Keratinocyte (primary cell): ENCODE data around the gene ITPK1. TPM values are rescaled to one million over a fixed set of nuclear protein-coding genes. Genes with fewer than 3 reads are reported as not detected.

Experiments
- DNase-seq: peaks from one replicate; pipeline ENCODE4 v3.0.0-alpha.2; 2011; ENCODE audit warnings: low read depth, missing footprints, low spot score
- FAIRE-seq: peaks from 2 replicates; lab custom pipeline; 2011; peaks lifted over from hg19 to GRCh38; lab: Jason Lieb, UNC
- H2AFZ ChIP-seq: 2 replicates; pipeline ENCODE4 v1.6.0; 2012; ENCODE audit warnings: low read length, control low read depth, inconsistent platforms; ENCODE audit not compliant: control insufficient read depth
- H3K27ac ChIP-seq: 2 replicates; pipeline ENCODE4 v1.5.1; 2011; ENCODE audit warnings: low read length; ENCODE audit not compliant: control insufficient read depth, insufficient read depth
- H3K27me3 ChIP-seq: 3 replicates; pipeline ENCODE4 v1.6.0; 2011; ENCODE audit warnings: low read length; ENCODE audit not compliant: control insufficient read depth, insufficient read depth; ENCODE audit errors: extremely low read depth
- H3K36me3 ChIP-seq, 2 experiments: 2 replicates in 1 of 2; 3 replicates in 1 of 2; pipeline ENCODE4 v1.5.1; 2011; ENCODE audit warnings: low read length in 2 of 2, mild to moderate bottlenecking in 1 of 2; ENCODE audit not compliant: control insufficient read depth in 2 of 2, insufficient read depth in 2 of 2; ENCODE audit errors: extremely low read depth in 1 of 2
- H3K4me1 ChIP-seq: 3 replicates; pipeline ENCODE4 v1.5.1; 2011; ENCODE audit warnings: low read length; ENCODE audit not compliant: control insufficient read depth, insufficient read depth; ENCODE audit errors: extremely low read depth
- H3K4me2 ChIP-seq: 3 replicates; pipeline ENCODE4 v1.6.0; 2011; ENCODE audit warnings: low read depth, low read length; ENCODE audit not compliant: control insufficient read depth, insufficient read depth; ENCODE audit errors: extremely low read depth
- H3K4me3 ChIP-seq, 3 experiments: fragments of 200-600 bp in 1 of 3; sonication (generic) in 1 of 3; 2 replicates in 2 of 3; 3 replicates in 1 of 3; pipeline ENCODE4 v1.5.1; 2011 to 2016; ENCODE audit warnings: low read length in 3 of 3, mild to moderate bottlenecking in 3 of 3, control low read depth in 2 of 3, inconsistent platforms in 1 of 3, low read depth in 1 of 3, mixed read lengths in 1 of 3, mixed run types in 1 of 3, moderate library complexity in 1 of 3; ENCODE audit not compliant: control insufficient read depth in 2 of 3, insufficient read depth in 2 of 3; ENCODE audit errors: extremely low read depth in 1 of 3
- H3K79me2 ChIP-seq: 2 replicates; pipeline ENCODE4 v1.6.0; 2012; ENCODE audit warnings: low read length; ENCODE audit not compliant: control insufficient read depth, insufficient read depth
- H3K9ac ChIP-seq: 3 replicates; pipeline ENCODE4 v1.6.0; 2011; ENCODE audit warnings: low read length; ENCODE audit not compliant: control insufficient read depth, insufficient read depth; ENCODE audit errors: extremely low read depth
- H3K9me1 ChIP-seq: 3 replicates; pipeline ENCODE4 v1.6.0; 2011; ENCODE audit warnings: low read length; ENCODE audit not compliant: control insufficient read depth, insufficient read depth; ENCODE audit errors: extremely low read depth
- H3K9me3 ChIP-seq: 2 replicates; pipeline ENCODE4 v1.5.1; 2012; ENCODE audit warnings: low read depth, low read length; ENCODE audit not compliant: control insufficient read depth
- H4K20me1 ChIP-seq: 3 replicates; pipeline ENCODE4 v1.6.0; 2011; ENCODE audit warnings: low read length; ENCODE audit not compliant: control insufficient read depth, insufficient read depth; ENCODE audit errors: extremely low read depth
- EZH2 ChIP-seq: IDR thresholded peaks from one replicate; pipeline ENCODE4 v1.6.1; 2012; ENCODE audit warnings: inconsistent platforms, mild to moderate bottlenecking, low read length, moderate library complexity
- dilution Hi-C: fragments of 300-500 bp; cut with MboI; formaldehyde crosslinking; loops from one replicate; pipeline ENCODE4 v1.7.0; 2020; ENCODE audit warnings: low sequenced_read_pairs; ENCODE audit not compliant: extremely low pct_ligation_motif_present
- polyA plus RNA-seq, 5 experiments: library from polyadenylated mRNA; depleted of rRNA in 3 of 5; stranded (reverse) in 3 of 5; stranded (forward) in 1 of 5; unstranded in 1 of 5; fragments of >200 nt; gene quantifications; 1 replicate in 1 of 5; 2 replicates in 3 of 5; 3 replicates in 1 of 5; pipeline versions ENCODE4 v1.2.1 to v1.2.3, GENCODE V29; 2011 to 2012; ENCODE audit warnings: missing spikeins in 2 of 5, low read depth in 1 of 5, low replicate concordance in 1 of 5
- TF ChIP-seq, protein P1 (sequence below), 3 experiments: IDR thresholded peaks in 1 of 3; conservative IDR thresholded peaks in 1 of 3; optimal IDR thresholded peaks in 1 of 3; 2 replicates in 2 of 3; 3 replicates in 1 of 3; pipeline versions ENCODE3 to v1.5.1; 2011; ENCODE audit warnings: low read length in 3 of 3, mild to moderate bottlenecking in 3 of 3, moderate library complexity in 2 of 3, control low read depth in 1 of 3, inconsistent platforms in 1 of 3; ENCODE audit not compliant: insufficient read depth in 2 of 3; ENCODE audit errors: extremely low read depth in 1 of 3

The ITPK1 gene
- polyA plus RNA-seq, 1 donor (not counting 4 experiments of a cell fraction or from before 2014, with no cell fraction given), result 67.8 TPM

DNA sequence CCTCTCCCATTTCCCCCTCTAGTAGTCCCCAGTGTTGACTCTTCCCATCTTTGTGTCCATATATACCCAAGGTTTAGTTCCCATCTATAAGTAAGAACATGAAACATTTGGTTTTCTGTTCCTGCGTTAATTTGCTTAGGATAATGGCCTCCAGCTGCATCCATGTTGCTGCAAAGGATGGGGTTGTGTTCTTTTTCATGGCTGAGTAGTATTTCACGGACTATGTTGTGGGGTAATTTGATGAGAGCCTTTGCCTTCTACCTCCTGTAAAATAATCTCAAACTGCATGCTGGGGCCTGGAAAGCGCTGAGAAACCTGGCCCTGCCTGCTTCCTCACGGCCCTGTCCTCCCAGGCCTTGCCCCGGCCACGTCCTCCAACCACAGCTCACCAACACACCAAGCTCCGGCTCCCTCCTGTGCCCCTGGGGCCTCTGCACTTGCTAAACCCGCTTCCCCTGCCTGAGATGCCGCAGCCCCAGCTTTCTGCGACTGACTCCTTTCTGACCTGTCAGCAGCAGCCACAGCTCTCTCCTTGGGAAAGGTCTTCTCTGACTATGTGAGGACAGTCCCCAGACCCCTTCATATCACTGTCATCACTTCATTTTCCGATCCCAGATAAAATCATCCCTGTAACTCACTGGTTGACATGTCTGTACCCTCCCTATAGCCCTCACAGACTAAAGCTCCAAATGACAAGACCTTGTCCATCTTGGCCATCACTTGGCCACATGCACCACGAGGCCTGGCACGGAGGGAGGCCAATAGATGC lies 19.8 kb downstream of the ITPK1 start:
- H3K36me3 ChIP-seq, result peaks cover 0 to 2% of the 10 kb centered on the region in 2 experiments
- peaks cover 10% of the 10 kb centered on the region for H3K9me1 ChIP-seq
- H4K20me1 ChIP-seq, result peaks cover 3% of the 10 kb centered on the region
- no peak for DNase-seq
- FAIRE-seq, result no peak
- no peak overlapping the region for H3K4me2 ChIP-seq
- H3K4me3 ChIP-seq, result no peak overlapping the region
- TF ChIP-seq, protein P1, sequence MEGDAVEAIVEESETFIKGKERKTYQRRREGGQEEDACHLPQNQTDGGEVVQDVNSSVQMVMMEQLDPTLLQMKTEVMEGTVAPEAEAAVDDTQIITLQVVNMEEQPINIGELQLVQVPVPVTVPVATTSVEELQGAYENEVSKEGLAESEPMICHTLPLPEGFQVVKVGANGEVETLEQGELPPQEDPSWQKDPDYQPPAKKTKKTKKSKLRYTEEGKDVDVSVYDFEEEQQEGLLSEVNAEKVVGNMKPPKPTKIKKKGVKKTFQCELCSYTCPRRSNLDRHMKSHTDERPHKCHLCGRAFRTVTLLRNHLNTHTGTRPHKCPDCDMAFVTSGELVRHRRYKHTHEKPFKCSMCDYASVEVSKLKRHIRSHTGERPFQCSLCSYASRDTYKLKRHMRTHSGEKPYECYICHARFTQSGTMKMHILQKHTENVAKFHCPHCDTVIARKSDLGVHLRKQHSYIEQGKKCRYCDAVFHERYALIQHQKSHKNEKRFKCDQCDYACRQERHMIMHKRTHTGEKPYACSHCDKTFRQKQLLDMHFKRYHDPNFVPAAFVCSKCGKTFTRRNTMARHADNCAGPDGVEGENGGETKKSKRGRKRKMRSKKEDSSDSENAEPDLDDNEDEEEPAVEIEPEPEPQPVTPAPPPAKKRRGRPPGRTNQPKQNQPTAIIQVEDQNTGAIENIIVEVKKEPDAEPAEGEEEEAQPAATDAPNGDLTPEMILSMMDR (optimal IDR thresholded peaks at IDR 0.05 in 1 of 3, IDR thresholded peaks at IDR 0.05 in 1 of 3, conservative IDR thresholded peaks at IDR 0.05 in 1 of 3; ENCODE audit: extremely low read depth in 1 of 3, insufficient read depth in 2 of 3, low read length in 3 of 3), result no peak
- no peak for TF ChIP-seq EZH2
- no peak overlapping the region for H3K9ac ChIP-seq
- H3K9me3 ChIP-seq, result no peaks in the 10 kb centered on the region
- no peak overlapping the region for H3K27ac ChIP-seq
- dilution Hi-C loops, result no loop called here
- no peaks in the 10 kb centered on the region for H3K27me3 ChIP-seq
- peaks cover 29% of the 10 kb centered on the region for H3K4me1 ChIP-seq
- no peak overlapping the region for H2AFZ ChIP-seq
- H3K79me2 ChIP-seq, result peaks cover 82% of the 10 kb centered on the region

DNA sequence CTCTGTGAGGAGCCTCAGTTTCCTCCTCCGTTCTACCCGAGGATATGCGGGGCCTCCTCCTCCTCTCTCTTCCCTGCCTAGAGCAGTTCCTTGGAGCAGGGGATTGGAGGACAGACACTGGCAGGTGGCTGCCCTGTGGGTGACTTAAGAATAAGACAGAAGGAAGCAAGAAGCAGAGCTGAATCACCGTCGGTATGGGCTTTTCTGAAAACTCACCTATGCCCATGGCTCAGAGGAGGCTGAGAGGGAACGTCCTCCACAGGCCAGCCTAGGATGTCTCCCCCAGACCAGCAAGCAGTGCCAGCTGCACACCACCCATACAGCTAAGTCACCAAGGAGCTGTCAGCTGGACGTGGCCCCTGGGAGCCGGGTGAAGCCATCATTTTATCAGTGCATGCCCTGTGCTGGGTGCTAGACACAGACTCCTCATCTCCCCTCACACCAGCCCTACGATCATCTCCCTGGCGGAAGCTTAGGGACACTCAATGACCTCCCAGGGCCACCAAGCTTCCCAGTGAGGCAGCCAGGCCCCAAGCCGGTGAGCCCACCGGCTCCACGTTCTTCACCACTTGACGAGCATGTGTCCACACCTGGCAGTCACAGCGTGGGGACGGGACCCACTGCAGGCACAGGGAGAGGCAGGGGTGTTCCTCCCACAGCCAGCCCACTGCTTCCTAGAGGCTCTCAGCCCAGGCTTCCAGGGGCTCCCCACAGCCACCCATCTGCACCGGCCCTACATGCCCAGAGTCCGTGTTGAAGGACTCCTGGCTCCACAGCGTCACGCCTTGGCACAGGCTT lies 21.4 kb downstream of the ITPK1 start:
- no peak for TF ChIP-seq EZH2
- TF ChIP-seq, protein P1 (optimal IDR thresholded peaks at IDR 0.05 in 1 of 3, IDR thresholded peaks at IDR 0.05 in 1 of 3, conservative IDR thresholded peaks at IDR 0.05 in 1 of 3; ENCODE audit: extremely low read depth in 1 of 3, insufficient read depth in 2 of 3, low read length in 3 of 3), result no peak
- FAIRE-seq (no peak), DNase-seq (no peak)
- Histone ChIP-seq H3K36me3 (peaks cover 0 to 2% of the 10 kb centered on the region in 2 experiments), H4K20me1 (peaks cover 2% of the 10 kb centered on the region), H3K4me3 (no peak overlapping the region), H3K27ac (no peak overlapping the region), H3K9ac (no peak overlapping the region), H3K4me2 (no peak overlapping the region), H3K79me2 (peaks cover 83% of the 10 kb centered on the region), H2AFZ (no peak overlapping the region), H3K4me1 (peaks cover 24% of the 10 kb centered on the region), H3K9me1 (peaks cover 6% of the 10 kb centered on the region), H3K27me3 (no peaks in the 10 kb centered on the region), H3K9me3 (no peaks in the 10 kb centered on the region)
- dilution Hi-C loops, result no loop called here
